ENCODE results near the gene GLRX5.

DNA sequence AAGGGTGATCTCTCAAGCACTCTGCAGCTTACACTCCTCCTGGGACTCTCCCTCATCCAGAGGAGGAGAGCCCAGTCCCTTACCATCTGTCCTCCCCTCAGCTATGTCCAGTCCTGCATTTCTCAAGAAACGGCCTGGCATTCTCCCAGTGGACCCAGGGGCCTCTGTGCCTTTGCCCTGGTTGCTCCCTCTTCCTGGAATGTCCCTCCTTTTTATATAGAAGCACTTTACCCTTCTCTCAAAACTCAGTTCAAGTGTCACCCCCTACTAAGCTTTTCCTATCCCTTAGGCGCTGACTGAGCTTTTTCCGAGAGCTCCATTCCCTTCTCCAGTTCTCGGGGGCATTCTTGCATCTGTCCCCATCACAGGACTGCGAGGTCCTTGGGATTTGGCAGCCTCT is 8.9 kb upstream of the GLRX5 start:
- TF ChIP-seq, protein P1, sequence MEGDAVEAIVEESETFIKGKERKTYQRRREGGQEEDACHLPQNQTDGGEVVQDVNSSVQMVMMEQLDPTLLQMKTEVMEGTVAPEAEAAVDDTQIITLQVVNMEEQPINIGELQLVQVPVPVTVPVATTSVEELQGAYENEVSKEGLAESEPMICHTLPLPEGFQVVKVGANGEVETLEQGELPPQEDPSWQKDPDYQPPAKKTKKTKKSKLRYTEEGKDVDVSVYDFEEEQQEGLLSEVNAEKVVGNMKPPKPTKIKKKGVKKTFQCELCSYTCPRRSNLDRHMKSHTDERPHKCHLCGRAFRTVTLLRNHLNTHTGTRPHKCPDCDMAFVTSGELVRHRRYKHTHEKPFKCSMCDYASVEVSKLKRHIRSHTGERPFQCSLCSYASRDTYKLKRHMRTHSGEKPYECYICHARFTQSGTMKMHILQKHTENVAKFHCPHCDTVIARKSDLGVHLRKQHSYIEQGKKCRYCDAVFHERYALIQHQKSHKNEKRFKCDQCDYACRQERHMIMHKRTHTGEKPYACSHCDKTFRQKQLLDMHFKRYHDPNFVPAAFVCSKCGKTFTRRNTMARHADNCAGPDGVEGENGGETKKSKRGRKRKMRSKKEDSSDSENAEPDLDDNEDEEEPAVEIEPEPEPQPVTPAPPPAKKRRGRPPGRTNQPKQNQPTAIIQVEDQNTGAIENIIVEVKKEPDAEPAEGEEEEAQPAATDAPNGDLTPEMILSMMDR (IDR thresholded peaks at IDR 0.05): no peak
- no peak for TF ChIP-seq POLR2AphosphoS5 (IDR thresholded peaks at IDR 0.05)
- TF ChIP-seq POLR2A (IDR thresholded peaks at IDR 0.05): no peak
